Smooth muscle cell (in vitro differentiated cells): ENCODE data around the gene CACNA1F. TPM values are rescaled to one million over a fixed set of nuclear protein-coding genes. Genes with fewer than 3 reads are reported as not detected.

Experiments
- DNase-seq: peaks from one replicate; lab custom pipeline; 2025; ENCODE audit not compliant: unreplicated experiment; lab: John Stamatoyannopoulos, UW
- H2AFZ ChIP-seq: fragments of 200-600 bp; sonication (generic); 2 replicates; pipeline ENCODE4 v1.6.0; 2016; ENCODE audit warnings: antibody characterized with exemption, low read depth, mild to moderate bottlenecking
- H3F3A ChIP-seq: fragments of 200-600 bp; sonication (generic); 2 replicates; pipeline ENCODE4 v1.6.0; 2017; ENCODE audit warnings: antibody characterized with exemption, low read depth
- H3K27ac ChIP-seq: fragments of 200-600 bp; sonication (generic); 2 replicates; pipeline ENCODE4 v1.5.1; 2016; ENCODE audit warnings: low read depth, mild to moderate bottlenecking
- H3K27me3 ChIP-seq: fragments of 200-600 bp; sonication (generic); 2 replicates; pipeline ENCODE4 v1.6.1; 2016; ENCODE audit warnings: low read depth, mild to moderate bottlenecking
- H3K36me3 ChIP-seq: fragments of 200-600 bp; sonication (generic); 2 replicates; pipeline ENCODE4 v1.5.1; 2016; ENCODE audit warnings: low read depth
- H3K4me1 ChIP-seq: fragments of 200-600 bp; sonication (generic); 2 replicates; pipeline ENCODE4 v1.5.1; 2016; ENCODE audit warnings: low read depth
- H3K4me2 ChIP-seq: fragments of 200-600 bp; sonication (generic); 2 replicates; pipeline ENCODE4 v1.6.0; 2016; ENCODE audit warnings: mild to moderate bottlenecking
- H3K4me3 ChIP-seq: fragments of 200-600 bp; sonication (generic); 2 replicates; pipeline ENCODE4 v1.5.1; 2016; ENCODE audit warnings: mild to moderate bottlenecking
- H3K79me2 ChIP-seq: fragments of 200-600 bp; sonication (generic); 2 replicates; pipeline ENCODE4 v1.6.0; 2016; ENCODE audit warnings: low read depth, mild to moderate bottlenecking
- H3K9ac ChIP-seq: fragments of 200-600 bp; sonication (generic); 2 replicates; pipeline ENCODE4 v1.6.0; 2016; ENCODE audit warnings: low read depth
- H3K9me3 ChIP-seq: fragments of 200-600 bp; sonication (generic); replicated peaks from 2 replicates; pipeline ENCODE4 v1.5.1; 2016; ENCODE audit warnings: low read depth
- H4K20me1 ChIP-seq: fragments of 200-600 bp; sonication (generic); 2 replicates; pipeline ENCODE4 v1.6.0; 2016; ENCODE audit warnings: low read depth
- CTCF ChIP-seq: fragments of 200-600 bp; sonication (generic); IDR thresholded peaks from 2 replicates; pipeline ENCODE4 v1.5.1; 2017; ENCODE audit warnings: borderline replicate concordance, mild to moderate bottlenecking, antibody characterized with exemption; ENCODE audit not compliant: insufficient read depth, poor library complexity, severe bottlenecking
- WGBS: methylation state at CpG from one replicate; pipeline ENCODE4 v1.1.7; 2016; ENCODE audit warnings: low lambda C conversion rate; 5-methylcytosine and 5-hydroxymethylcytosine counted together
- polyA plus RNA-seq: library from polyadenylated mRNA; unstranded; fragments of >200 nt; fragmentation: Nextera tagmentation; extraction: Ambion mirVana; gene quantifications from 2 replicates; pipeline ENCODE4 v1.2.1, GENCODE V29; 2016
- total RNA-seq: library from RNA; depleted of rRNA; stranded (reverse); fragments of >200 nt; gene quantifications from 2 replicates; pipeline ENCODE4 v1.2.3, GENCODE V29; 2014

The CACNA1F gene
- total and polyA plus RNA-seq, 2 experiments from 2014 or later: 0.34 TPM; not detected in 1

GRCh38 chrX:49160908-49161307 is 72.2 kb downstream of the CACNA1F start:
- H3K36me3 ChIP-seq: no peaks in the 10 kb centered on the region
- H2AFZ ChIP-seq: no peak overlapping the region
- no peaks in the 10 kb centered on the region for H3K9me3 ChIP-seq
- H3K4me2 ChIP-seq: no peak overlapping the region
- no peaks in the 10 kb centered on the region for H4K20me1 ChIP-seq
- no peak overlapping the region for H3K4me3 ChIP-seq
- no peaks in the 10 kb centered on the region for H3F3A ChIP-seq
- no peaks in the 10 kb centered on the region for H3K4me1 ChIP-seq
- H3K9ac ChIP-seq: no peak overlapping the region
- no peaks in the 10 kb centered on the region for H3K27me3 ChIP-seq
- no peak overlapping the region for H3K27ac ChIP-seq
- H3K79me2 ChIP-seq: no peaks in the 10 kb centered on the region
- no peak for DNase-seq
- 95% methylated on average over 2 of the region's 2 CpGs for WGBS
- no peak for TF ChIP-seq CTCF

GRCh38 chrX:49157194-49157593 is 75.9 kb downstream of the CACNA1F start:
- no peak overlapping the region for H3K9ac ChIP-seq
- WGBS: 76% methylated on average over 23 of the region's 25 CpGs

GRCh38 chrX:49155900-49156837 is 77.0 kb downstream of the CACNA1F start:
- TF ChIP-seq CTCF: peak; percentile 61
- 53% methylated on average over 46 of the region's 65 CpGs for WGBS
- Histone ChIP-seq H3F3A (no peaks in the 10 kb centered on the region), H3K36me3 (no peaks in the 10 kb centered on the region), H3K27ac (peak overlapping the region; percentile 96), H3K4me1 (no peaks in the 10 kb centered on the region), H2AFZ (no peak overlapping the region), H4K20me1 (no peaks in the 10 kb centered on the region), H3K4me2 (peak overlapping the region; percentile 83), H3K4me3 (peak overlapping the region; percentile 47), H3K9me3 (no peaks in the 10 kb centered on the region), H3K27me3 (no peaks in the 10 kb centered on the region), H3K79me2 (no peaks in the 10 kb centered on the region), H3K9ac (peak overlapping the region; percentile 91)
- peak; percentile 66 for DNase-seq

More at GRCh38 chrX:49157194-49157593, 75.9 kb downstream of the CACNA1F start:
- Histone ChIP-seq H3K4me2 (no peak overlapping the region), H3K36me3 (no peaks in the 10 kb centered on the region), H3K27me3 (no peaks in the 10 kb centered on the region), H3K27ac (no peak overlapping the region), H3K79me2 (no peaks in the 10 kb centered on the region), H3F3A (no peaks in the 10 kb centered on the region), H3K4me1 (no peaks in the 10 kb centered on the region), H3K4me3 (no peak overlapping the region), H2AFZ (no peak overlapping the region), H4K20me1 (no peaks in the 10 kb centered on the region), H3K9me3 (no peaks in the 10 kb centered on the region)
- no peak for TF ChIP-seq CTCF
- no peak for DNase-seq
